HUES6 (cell line): ENCODE results near the gene RASAL2.

ENCODE experiments used
- H3K27ac ChIP-seq: 2 replicates; pipeline ENCODE4 v1.7.0; 2013; ENCODE audit warnings: low read depth, mild to moderate bottlenecking, low read length, inconsistent platforms
- H3K27me3 ChIP-seq: 2 replicates; pipeline ENCODE4 v1.6.1; 2013; ENCODE audit warnings: low read length; ENCODE audit not compliant: control insufficient read depth, insufficient read depth
- H3K36me3 ChIP-seq: 2 replicates; pipeline ENCODE4 v1.6.1; 2013; ENCODE audit warnings: low read length; ENCODE audit not compliant: control insufficient read depth, insufficient read depth
- H3K4me1 ChIP-seq: 2 replicates; pipeline ENCODE4 v1.6.1; 2013; ENCODE audit warnings: low read length; ENCODE audit not compliant: control insufficient read depth, insufficient read depth
- H3K4me3 ChIP-seq: 2 replicates; pipeline ENCODE4 v1.5.1; 2013; ENCODE audit warnings: low read depth, low read length
- H3K9ac ChIP-seq: one replicate; pipeline ENCODE4 v1.6.1; 2013; ENCODE audit warnings: mild to moderate bottlenecking, low read length
- H3K9me3 ChIP-seq: 2 replicates; pipeline ENCODE4 v1.6.1; 2013; ENCODE audit warnings: low read depth, low read length; ENCODE audit not compliant: control insufficient read depth, insufficient read depth

The RASAL2 gene

DNA sequence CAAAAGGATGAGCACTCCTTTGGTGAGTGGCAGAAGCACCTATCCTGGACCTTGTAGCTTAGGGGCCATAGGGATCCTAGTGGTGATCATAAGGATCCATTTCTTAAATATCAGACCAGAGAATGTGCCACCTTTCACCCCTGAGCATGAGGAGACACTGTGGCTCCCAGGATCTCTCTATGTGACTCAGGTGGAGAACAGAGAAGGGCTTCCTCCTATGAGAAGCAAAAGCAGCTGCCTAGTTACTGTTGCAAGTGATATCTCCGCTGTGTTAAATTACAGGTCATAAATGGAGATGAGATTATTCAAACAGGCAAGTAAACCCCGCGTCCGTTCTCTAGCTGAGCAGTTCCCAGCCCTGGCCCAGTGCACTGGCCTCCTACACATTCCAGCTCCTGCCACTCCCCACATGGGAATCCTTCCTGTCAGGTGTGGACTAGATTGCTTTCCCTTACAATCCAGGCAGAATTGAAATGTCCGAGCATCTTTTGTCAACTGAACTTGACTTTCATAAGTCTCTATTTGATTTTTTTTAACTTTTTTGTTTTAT is 376.6 kb downstream of the RASAL2 start:
- Histone ChIP-seq H3K4me1 (no peaks in the 10 kb centered on the region), H3K27ac (no peak overlapping the region), H3K27me3 (no peaks in the 10 kb centered on the region), H3K9ac (no peak overlapping the region), H3K36me3 (peaks cover 51% of the 10 kb centered on the region), H3K9me3 (no peaks in the 10 kb centered on the region), H3K4me3 (no peak overlapping the region)

DNA sequence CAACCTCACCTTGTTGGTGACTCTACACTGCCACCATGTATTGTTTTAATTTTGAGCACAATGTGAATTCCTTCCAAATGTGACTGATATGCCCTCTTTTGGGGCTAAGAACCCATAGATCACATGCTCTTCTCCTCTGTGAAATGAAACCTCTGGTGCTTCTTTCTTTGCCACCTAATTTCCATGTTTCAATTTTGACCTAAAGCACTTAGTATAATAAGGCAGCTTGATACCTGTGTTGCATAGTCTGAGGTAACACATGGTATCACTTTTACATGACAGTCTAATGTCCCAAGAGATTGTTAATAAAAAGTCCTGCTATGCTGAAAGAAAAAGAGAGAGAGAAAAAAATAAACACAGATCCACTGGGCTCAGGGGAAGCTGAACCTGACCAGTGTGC is 378.6 kb downstream of the RASAL2 start:
- Histone ChIP-seq H3K27ac (no peak overlapping the region), H3K27me3 (no peaks in the 10 kb centered on the region), H3K4me3 (no peak overlapping the region), H3K9ac (no peak overlapping the region), H3K4me1 (peaks cover 11% of the 10 kb centered on the region; the same call in 1 of the 2 replicates), H3K9me3 (no peaks in the 10 kb centered on the region), H3K36me3 (peaks cover 35% of the 10 kb centered on the region)

DNA sequence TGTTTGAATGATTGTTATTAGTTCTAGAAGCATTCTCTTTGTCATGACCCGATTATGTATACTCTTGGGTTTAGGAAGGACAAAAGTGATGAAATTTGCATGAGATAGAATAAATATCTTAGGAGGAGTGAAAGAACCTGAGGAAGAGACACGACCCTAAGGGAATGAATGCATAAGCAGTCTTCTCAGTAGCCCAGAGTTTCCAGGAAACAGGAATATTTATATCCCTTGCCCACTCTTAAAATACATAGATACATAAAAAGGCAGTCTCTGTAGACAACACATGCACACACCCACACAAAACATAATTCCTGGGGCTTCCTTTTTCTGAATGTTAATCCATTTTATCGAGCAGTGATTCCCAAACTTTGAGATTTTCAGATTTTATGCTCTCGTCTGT is 383.5 kb downstream of the RASAL2 start:
- H3K9ac ChIP-seq = no peak overlapping the region
- no peak overlapping the region for H3K4me3 ChIP-seq
- H3K27me3 ChIP-seq = no peaks in the 10 kb centered on the region
- peaks cover 18% of the 10 kb centered on the region for H3K36me3 ChIP-seq
- H3K4me1 ChIP-seq = peaks cover 11% of the 10 kb centered on the region; the same call in 1 of the 2 replicates
- H3K9me3 ChIP-seq = no peaks in the 10 kb centered on the region
- no peak overlapping the region for H3K27ac ChIP-seq

DNA sequence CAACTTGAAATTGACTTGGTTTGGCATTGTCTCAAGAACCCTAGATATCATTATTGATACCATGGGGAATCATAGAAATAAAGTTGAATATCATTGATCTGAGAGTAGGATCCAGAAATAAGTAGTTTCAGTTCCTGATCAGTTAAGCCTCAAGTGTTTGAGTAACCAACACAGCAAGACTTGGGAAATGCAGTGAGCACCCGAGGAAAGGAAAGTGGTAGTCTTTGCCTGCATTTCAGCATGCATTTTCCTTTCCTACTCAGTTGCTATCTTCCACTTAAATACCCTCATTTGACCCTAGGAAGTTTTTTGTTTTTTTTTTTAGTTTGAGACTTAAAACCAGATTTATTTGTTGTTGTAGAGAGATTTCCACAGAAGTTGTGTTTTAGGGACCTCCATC is 383.9 kb downstream of the RASAL2 start:
- Histone ChIP-seq H3K36me3 (peaks cover 17% of the 10 kb centered on the region), H3K4me3 (no peak overlapping the region), H3K27me3 (no peaks in the 10 kb centered on the region), H3K27ac (no peak overlapping the region), H3K9me3 (no peaks in the 10 kb centered on the region), H3K4me1 (peaks cover 11% of the 10 kb centered on the region; the same call in 1 of the 2 replicates), H3K9ac (no peak overlapping the region)

DNA sequence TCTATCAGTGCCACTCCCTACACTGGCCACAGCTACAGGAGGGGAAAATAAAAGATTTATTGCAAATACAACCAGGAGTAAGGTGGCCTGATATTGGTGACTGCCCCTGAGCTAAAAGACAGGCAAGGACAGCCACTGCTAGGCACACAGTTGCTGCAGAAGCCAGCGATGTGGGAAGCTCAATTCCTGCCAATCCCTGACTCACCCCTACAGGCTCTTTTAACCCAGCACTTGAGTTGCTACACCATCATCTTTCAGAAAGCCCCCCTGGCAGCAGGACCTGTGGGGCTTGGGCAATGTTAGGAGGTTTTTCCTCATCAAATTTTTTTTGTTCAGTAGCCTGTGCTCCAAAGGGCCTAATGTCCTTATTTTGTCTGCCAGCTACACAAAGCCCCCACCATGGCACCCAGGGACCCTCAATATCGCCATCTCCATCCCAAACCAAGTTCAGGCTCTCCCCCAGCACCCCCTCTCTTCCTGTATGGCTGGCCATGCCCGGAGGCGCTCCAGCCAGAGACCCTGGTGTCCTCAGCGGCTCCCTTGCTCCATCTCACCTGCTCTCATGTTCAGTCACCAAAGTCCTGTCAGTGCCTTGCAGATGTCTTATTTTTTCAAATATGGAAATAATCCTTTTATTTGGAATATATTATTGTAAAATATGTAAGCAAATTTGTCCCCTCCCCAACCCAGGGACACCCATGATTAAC is 389.5 kb downstream of the RASAL2 start:
- no peak overlapping the region for H3K9ac ChIP-seq
- H3K9me3 ChIP-seq = no peaks in the 10 kb centered on the region
- H3K4me1 ChIP-seq = no peaks in the 10 kb centered on the region
- no peak overlapping the region for H3K27ac ChIP-seq
- H3K4me3 ChIP-seq = no peak overlapping the region
- H3K27me3 ChIP-seq = no peaks in the 10 kb centered on the region
- peaks cover 4% of the 10 kb centered on the region for H3K36me3 ChIP-seq

DNA sequence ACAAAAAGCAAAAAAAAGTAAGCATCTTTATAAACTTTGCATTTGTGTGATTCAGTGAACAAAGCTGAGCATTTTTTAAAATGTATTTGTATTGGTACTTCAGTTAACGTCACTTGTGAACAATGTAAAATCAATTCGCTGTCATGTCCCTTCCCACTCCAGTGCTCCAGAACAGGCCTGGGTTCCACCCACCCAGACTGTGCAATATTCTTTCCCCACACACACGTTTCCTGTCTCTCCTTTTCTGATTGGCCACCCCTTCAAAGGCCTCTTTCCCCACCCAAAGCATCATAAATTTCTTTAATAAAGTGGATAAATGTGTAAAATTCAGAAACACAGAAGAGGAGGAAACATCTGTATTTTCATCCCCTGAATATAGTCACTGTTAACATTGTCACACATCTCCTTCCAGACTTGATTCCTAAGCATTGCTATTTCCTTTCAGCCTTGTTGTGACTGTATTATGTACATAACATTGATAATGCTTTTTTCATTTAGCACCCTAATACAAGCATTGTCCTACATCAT is 390.9 kb downstream of the RASAL2 start:
- H3K27me3 ChIP-seq = no peaks in the 10 kb centered on the region
- no peaks in the 10 kb centered on the region for H3K9me3 ChIP-seq
- peaks cover 4% of the 10 kb centered on the region for H3K36me3 ChIP-seq
- no peak overlapping the region for H3K9ac ChIP-seq
- H3K4me3 ChIP-seq = no peak overlapping the region
- H3K4me1 ChIP-seq = no peaks in the 10 kb centered on the region
- H3K27ac ChIP-seq = no peak overlapping the region

DNA sequence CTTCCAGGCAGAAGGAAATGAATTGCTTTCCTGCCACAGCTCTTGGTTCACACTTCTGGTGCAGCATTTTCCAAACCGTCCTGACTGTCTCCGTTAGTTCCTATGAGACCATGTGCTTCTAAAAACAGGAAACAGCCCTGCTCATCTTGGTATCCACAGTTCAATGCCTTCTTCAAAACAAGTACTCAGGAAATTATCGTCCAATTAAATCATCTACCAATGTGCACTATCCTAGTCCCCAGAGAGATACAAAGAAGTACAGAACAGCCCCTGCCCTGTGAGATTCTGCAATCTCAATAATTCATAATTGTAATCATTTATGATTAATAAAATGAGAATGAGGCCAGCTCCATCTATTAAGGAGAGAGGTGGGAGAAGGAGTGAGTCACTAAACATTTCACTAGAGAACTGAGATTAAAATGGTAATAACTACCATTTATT is 391.7 kb downstream of the RASAL2 start:
- no peak overlapping the region for H3K9ac ChIP-seq
- H3K9me3 ChIP-seq = no peaks in the 10 kb centered on the region
- H3K27me3 ChIP-seq = no peaks in the 10 kb centered on the region
- no peak overlapping the region for H3K27ac ChIP-seq
- no peaks in the 10 kb centered on the region for H3K4me1 ChIP-seq
- no peak overlapping the region for H3K4me3 ChIP-seq
- H3K36me3 ChIP-seq = no peaks in the 10 kb centered on the region

DNA sequence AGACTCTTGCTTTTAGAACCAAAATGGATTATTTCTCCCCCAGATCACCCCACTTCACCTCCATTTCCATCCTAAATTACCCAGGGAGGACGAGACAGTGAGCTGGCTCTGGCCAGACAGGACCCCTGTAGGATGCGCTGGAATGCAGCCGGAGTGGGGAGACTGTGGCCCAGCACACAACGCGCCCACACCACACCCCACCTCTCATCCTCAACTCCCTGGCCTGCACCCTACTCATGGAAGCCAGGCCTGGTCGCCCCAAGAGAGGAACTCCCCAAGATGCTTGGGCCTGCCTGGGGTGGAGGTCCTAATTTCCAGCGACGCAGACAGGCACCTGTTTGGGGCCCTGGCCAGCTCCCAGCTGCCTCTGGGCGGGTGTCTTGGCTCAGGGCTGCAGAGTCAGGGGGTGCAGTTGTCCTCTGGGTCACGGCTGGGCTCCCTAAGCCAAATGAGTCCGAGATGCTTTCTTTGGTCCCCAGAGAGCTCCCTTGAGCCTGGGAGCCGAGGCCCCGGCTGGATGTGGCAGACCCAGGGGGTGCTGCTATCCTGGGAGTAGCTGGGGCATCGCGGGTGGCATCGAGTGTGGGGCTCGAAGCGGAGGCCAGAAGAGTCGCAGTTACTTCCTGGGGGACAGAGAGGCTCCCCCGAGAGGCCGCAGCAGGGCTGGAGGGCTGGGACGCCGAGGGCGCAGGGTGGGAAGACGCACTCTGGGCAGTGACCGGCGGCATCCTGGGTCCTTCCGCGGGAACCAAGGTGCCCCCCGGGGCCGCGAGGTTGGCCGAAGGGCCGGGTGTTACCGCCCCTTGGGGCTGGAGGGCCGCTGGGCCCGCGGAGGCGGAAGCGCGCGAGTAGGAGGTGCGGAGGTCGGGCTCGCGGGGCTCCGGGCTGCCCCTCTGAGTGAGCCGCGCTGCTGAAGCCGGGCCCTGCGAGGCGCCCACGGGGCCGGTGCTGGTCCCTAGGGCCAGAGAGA is 392.5 kb downstream of the RASAL2 start:
- Histone ChIP-seq H3K27me3 (no peaks in the 10 kb centered on the region), H3K4me3 (no peak overlapping the region), H3K27ac (no peak overlapping the region), H3K36me3 (no peaks in the 10 kb centered on the region), H3K9me3 (no peaks in the 10 kb centered on the region), H3K4me1 (no peaks in the 10 kb centered on the region), H3K9ac (no peak overlapping the region)

DNA sequence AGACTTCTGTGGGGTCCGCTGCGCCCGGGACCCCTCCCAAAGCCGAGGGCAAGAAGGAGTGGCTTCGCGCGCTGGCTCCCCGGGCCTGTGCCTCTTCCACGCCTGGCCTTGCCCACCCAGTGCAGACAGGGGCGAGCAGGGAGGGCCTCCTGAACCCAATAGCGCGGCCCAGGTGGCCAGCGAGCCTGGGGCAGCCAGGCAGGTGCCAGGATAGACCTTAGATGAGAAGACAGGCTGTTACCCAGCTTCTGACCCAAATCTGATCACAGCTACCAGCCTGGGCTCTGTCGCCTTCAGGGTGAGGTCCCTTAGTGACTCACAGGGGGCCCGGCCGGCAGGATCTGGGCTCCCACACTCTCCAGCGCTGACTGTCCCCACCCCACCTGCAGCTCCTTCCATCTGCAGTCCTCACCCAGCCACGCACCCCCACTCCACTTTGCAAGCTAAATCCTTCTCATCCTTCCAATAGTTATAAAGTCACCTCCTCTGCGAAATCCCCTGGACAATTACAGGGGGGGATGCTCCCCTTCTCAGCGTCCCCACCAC is 393.2 kb downstream of the RASAL2 start:
- Histone ChIP-seq H3K9ac (no peak overlapping the region), H3K36me3 (no peaks in the 10 kb centered on the region), H3K9me3 (no peaks in the 10 kb centered on the region), H3K27ac (no peak overlapping the region), H3K27me3 (no peaks in the 10 kb centered on the region), H3K4me1 (no peaks in the 10 kb centered on the region), H3K4me3 (no peak overlapping the region)

DNA sequence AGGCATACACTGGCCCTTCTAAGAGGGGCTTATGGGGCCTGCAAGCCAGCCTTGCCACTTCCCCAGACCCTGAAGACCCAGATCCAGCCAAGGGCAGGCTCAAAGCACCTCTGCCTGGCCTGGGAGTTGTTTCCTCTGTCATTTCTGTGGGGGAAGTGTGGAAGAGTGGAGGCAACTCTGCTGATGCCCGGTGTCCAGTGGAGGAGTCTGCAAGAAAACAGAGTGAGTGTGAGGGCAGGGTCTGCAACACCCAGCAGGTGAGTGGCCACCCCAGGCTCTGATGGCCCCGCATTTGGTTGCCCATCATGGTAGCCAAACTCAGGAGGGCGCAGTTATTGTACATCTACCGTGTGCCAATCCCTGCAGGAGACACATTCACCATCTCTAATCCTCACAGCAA is 394.5 kb downstream of the RASAL2 start:
- Histone ChIP-seq H3K4me3 (no peak overlapping the region), H3K9ac (no peak overlapping the region), H3K27ac (no peak overlapping the region)

More for the DNA sequence above, 394.5 kb downstream of the RASAL2 start:
- Histone ChIP-seq H3K27me3 (no peaks in the 10 kb centered on the region), H3K36me3 (no peaks in the 10 kb centered on the region), H3K9me3 (no peaks in the 10 kb centered on the region), H3K4me1 (no peaks in the 10 kb centered on the region)
